Measurements from ENCODE around the gene HSPH1. TPM values are rescaled to one million over a fixed set of nuclear protein-coding genes. Genes with fewer than 3 reads are reported as not detected.
A peak's percentile ranks its signal among the peaks of the same experiment; 100 is the strongest.

HSPH1 gene
- polyA plus RNA-seq (ENCODE audit: insufficient read length in 4 of 4), result 100 to 1,000 TPM; 110 to 145 (median 120) TPM

DNA sequence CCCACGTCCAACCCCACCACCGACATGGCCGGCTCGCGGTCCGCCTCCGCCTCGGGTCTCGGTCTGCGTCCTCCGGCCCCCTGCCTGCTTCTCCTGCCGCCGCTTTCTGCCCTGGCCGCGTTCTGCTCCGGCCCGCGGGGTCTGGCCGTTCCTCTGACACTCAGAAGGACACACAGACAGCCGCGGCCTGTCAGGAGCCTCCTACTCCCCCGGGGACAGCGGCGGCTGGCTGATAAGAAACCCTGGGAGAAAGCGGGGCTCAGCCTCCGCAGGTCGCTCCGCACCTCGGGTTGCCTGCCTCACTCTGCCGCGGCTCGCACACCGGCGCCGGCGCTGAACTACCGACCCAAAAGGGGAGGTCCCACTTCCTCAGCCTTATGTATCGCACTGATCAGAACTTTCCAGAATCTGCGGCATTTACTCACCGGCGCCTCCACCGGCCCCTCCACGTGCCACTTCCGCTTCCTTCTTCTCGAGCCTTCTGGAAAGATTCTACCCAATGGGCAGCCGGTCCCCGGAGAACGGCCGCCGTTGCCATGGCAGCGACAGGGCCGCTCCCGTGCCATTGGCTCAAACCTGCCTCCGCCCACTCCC is at the start of gene HSPH1:
HSPH1 (minus strand) TSS at position 348 of the 594 bp plus-strand sequence; CDS start at position 26, 322 bp downstream.
- DNase-seq (ENCODE audit: low read depth in 4 of 4, low spot score in 2 of 4), result peak; percentile 96 to 99 (median 98)

DNA sequence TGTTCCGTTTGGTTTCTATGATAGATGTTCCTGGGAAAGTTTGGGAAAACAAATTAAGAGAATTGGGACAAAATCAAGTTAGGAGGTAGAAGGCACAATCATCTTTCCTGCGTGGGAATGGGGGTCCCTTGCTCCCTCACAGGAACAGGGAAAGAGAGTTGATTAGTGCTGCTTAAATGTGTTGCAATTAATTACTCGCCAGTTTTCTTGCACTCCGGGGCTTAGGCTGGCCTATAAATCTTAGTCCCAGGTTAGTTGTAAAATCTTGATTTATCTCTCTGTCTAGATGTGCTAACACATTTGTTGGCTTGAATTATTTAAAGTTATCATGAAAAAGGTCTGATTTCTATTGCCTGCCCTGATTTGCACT is 48.1 kb upstream of the HSPH1 start:
- DNase-seq (ENCODE audit: low read depth in 4 of 4, low spot score in 2 of 4), result no peak

DNA sequence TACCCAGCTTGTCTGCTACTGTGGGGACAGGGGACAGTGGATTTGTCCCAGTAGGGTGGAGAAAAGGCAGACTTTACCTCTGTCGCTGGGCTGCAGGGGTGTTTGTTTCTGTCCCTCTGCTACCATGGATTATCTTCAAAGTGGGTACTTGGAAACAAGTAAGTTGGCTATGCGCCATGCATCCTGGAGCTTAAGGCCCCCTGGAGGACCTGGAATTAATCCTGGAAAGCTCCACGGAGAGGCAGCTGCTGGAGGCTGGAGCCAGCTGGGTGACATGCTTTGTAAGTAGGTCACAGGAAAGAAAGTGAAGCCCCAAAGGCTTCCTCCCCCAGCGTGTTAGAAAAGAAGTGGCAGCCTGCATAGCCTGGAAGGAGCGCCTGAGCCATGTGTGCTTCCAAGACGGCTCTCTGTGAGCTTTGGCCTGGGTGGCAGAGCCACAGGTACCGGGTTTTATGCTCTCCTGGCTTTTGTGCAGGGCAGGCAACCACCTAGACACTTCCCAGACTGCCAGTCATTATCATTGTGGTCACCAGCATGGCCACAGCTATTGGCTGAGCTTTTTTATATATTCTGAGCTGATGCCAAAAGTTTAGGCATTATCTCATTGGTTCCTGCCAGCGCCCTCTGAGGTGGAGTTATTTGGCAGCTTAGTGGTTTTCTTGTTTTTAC is 47.6 kb upstream of the HSPH1 start:
- DNase-seq (ENCODE audit: low read depth in 4 of 4, low spot score in 2 of 4), result no peak

DNA sequence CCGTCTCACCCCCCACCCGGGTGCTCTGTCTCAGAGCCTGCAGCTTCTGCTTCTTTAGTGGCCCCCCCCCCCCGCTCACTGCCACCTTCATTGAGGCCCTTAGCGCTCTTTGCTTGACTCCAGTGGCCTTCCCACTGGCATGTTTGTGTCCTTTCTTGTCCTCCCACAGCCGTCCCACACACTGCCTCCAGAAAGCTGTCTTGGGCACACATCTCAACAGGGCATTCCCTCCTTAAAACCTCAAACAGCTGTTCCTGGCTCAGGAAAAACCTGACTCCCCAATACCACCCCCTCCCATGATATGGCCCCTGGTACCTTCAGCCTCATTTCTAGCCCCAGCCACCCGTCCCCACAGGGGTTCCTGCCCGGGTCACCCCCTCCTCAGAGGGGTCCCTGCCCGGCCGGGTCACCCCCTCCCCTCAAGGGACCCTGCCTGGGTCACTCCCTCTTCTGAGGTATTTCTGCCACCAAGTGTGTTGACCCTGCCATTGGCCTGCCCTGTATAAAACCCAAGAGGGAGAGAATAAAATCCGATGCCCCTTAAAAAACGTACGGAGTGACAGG is 46.9 kb upstream of the HSPH1 start:
- DNase-seq (ENCODE audit: low read depth in 4 of 4, low spot score in 2 of 4), result no peak

DNA sequence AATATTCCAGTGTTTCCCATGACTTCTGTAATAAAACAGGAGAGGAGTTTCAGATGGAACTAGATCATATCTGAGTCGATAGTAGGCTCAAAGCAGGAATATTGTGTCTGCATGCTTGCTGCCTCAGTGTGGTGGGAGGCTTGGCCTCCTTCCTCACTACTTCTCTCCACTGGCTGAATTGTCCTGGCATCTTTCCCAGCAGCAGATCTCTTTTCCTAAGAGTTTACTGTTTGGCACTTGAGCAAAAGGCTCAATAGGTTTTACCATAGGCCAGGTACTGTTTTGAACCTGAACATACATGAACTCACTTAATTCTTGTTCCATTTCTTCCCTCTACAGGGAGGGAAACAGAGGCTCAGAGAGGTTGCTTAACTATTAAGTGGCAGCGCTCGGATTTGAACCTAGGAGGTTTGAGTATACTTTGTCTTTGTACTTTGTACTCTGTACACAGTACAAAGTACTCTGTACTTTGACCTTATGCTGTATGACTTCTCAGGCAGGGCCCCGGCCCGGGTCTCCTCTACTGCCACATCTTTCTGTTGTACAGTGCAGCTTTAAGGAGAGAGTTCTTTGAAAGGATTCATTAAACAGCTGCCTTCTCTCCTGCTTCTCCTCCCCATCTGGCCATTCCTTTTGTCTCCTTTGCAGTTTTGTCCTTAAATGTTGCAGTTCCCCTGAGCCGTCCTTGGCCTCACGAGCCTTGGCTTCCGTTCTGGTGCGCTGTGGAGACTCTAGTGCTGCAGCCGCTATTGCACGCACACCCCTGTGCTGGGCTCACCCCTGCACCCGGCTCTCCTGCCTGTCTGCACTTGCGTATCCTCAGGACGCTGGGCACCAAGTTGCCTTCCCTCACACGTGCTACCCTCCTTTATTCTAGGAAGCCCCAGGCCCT is 46.2 kb upstream of the HSPH1 start:
- DNase-seq (ENCODE audit: low read depth in 4 of 4, low spot score in 2 of 4), result no peak

DNA sequence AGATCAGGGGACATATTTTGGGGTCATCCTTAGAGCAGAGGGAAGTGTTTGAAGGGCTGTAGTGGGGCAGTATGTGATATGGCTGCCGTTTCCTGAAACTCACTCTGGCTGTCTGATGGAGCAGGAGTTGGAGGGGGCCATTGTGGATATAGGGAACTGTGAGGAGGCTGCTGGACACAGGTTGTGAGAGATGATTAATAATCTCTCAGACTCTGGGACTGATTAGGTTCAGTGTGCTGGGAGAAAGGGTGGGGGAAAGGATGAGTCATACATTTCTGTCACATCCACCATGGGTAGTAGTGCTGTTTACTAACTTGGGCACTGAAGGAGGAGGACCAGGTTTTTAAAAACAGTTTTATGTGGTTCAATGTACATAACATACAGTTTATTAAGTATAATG is 42.9 kb upstream of the HSPH1 start:
- no peak for DNase-seq (ENCODE audit: low read depth in 4 of 4, low spot score in 2 of 4)

DNA sequence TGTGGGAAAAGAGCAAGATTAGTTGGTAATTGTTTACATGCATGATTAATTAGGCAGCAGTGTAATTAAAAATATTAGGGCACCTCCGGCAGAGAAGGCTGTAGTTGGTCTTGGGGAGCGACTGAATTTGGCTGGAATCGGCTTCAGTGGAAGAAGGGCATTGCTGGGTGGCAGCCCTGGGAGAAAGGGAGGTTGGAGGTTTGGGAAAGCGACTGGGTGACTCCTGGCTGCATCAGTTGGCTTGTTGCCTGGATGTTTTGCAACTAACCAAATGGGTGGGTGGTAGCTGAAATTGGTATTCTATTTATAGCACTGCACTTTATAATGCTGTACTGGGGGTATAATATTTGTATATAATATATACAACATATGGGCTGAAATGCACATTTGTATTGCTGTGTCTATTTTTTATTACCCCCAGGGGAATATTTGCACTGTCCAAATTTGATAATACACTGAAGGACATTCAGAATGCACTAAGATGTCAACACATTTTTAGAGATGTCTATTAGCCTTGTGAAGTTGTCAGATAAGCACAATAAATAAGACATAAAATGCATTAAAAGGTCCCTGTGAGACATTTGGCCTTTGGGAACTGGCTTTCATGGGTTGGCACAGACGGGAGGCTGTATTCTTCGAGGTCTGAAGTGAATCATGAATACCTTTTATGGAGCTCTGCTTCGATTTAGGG is 39.8 kb upstream of the HSPH1 start:
- DNase-seq (ENCODE audit: low read depth in 4 of 4, low spot score in 2 of 4), result no peak

DNA sequence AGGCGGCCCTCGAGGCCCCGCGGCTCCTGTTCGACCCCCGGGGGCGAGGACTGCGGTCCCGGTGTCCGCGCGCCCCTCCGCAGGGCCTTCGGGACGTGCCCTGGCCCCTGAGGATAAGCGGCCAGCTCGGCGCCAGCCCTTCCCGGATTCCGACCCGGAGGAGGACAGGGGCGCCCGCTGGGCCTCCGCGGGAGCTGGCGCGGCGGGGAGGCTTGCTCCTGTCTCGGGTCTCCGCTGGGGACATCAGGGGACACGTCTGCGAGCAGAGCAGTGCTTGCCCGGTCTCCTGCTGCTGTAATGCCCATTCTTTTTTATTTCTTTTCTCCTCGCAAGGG is 38.9 kb upstream of the HSPH1 start:
- no peak for DNase-seq (ENCODE audit: low read depth in 4 of 4, low spot score in 2 of 4)

DNA sequence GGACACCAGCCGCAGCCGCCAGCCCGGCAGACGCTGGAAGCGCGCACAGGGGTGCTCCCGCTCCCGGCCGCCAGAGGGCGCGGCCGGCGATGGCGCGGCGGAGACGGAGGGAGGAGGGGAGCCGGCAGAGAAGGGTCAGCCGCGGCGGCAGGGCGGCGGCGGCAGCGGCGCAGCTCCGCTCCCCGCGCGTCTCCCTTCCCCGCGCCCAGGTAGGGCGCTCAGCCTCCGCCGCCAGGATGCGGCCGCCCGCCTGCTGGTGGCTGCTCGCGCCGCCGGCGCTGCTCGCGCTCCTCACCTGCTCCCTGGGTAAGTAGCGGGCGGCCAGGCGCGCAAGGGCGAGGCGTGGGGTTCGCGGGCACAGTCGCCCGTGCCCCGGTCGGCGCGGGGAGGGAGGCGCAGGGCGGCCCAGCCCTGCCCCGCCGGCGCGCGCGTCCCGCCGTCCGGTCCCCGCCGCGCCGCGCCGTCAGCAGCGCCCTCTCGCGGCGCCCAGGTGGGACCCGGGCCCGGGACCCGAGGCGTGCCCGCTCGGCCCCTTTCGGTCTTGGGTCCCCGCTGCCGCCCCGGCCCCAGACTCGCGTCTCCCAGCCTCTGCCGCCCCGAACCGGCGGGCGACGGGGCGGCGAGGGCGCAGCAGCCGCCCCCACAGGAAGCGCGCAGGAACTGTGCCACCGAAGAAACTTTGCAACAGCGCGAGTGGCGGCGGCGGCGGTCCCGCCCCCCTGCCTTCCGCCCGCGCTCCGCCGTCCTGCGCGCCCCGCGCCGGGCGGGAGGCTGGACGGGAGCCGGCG is 38.3 kb upstream of the HSPH1 start, which contains the start of gene B3GLCT:
B3GLCT (plus strand) TSS at position 127 of the 788 bp plus-strand sequence; CDS start at position 237, 110 bp downstream.
- peak in 1 of 4 donors; percentile 76 for DNase-seq (ENCODE audit: low read depth in 4 of 4, low spot score in 2 of 4)

DNA sequence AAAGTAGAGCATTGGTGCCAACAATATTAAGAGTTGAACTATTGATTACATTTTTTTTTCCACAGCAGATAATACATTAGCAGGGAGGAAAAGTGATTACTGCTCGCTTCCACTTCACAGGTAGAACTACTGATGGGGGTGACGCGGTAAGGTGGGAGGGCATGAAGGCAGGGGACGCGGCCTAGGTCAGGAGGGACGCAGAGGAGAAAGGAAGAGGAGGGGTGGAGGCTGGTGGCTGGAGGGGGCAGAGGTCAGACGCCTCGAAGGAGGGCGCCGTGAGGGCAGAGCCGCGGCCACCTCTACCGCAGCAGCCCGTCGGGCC is 37.8 kb upstream of the HSPH1 start:
- no peak for DNase-seq (ENCODE audit: low read depth in 4 of 4, low spot score in 2 of 4)

DNA sequence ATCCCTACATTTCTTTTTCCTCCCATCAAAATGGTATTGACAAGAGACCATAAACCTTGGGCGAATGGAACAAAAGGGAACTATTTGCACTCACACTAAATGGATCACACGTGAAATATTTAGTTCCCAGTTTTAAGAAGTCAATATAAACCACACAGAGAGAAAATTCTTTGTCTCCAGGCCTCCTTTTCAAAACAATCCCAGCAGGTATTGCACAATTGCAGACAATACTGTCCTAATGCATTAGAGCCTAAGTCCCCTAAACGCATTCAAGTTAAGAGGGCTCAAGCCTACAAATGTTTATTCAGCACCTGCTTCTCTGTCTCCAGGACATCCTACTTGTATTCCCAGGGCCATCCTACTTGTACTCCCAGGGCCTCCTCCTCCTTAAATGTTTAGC is 36.8 kb upstream of the HSPH1 start:
- DNase-seq (ENCODE audit: low read depth in 4 of 4, low spot score in 2 of 4), result no peak

DNA sequence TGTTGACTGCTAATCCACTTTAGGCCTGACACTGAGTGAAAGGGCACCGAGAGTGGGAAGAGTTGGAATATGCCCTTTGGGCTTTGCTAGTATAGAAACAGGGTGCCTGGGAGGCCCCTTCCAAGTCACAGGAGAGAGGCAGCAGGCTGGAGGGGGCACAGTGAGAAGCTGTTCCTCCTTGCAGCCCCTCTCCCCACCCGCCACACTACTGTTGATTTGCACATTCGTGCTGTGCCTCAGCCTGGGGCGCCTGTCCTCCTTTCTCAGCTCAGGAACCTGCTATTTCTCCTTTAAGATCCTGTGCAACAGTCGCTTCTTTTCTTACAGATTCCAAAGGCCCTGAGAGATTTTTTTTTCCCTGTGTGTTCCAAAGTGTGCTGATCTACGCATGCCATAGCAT is 35.3 kb upstream of the HSPH1 start:
- DNase-seq (ENCODE audit: low read depth in 4 of 4, low spot score in 2 of 4), result no peak

DNA sequence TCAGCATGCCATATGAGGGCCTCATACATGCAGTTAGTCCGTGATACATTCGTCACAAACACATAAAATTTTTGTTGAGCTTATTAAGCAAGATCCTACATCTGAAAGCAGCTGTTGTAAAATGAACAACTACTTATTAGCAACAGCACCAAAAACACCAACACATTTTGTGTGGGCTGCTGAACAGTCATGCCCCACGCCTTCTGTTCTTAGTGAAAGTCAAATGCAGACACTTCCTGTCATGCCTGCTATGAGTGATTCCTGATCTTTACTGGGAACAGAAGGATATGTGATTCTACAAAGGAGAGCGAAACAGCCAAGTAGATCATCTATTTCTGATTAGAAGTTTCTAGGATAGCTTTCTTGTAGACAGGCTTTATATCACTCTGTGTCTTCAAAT is 33.9 kb upstream of the HSPH1 start:
- DNase-seq (ENCODE audit: low read depth in 4 of 4, low spot score in 2 of 4), result no peak

DNA sequence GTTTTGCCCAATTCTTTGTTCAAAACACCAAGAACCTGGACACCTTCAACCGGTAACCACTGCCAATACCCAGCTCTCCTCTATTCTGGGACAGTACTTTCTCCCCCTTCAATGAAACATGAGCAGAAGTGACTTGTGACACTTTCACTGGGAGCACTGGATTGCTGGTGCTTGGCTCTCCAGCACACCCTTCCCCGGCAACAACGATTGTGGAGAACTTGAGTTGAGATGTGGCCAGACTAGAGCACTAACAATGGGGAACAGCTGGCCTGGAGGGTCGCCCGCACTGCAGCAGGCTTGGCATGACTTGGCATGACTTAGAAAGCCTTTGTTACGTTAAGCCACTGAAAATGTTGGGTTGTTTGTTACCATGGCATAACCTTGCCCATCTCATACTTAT is 30.6 kb upstream of the HSPH1 start:
- DNase-seq (ENCODE audit: low read depth in 4 of 4, low spot score in 2 of 4), result no peak

DNA sequence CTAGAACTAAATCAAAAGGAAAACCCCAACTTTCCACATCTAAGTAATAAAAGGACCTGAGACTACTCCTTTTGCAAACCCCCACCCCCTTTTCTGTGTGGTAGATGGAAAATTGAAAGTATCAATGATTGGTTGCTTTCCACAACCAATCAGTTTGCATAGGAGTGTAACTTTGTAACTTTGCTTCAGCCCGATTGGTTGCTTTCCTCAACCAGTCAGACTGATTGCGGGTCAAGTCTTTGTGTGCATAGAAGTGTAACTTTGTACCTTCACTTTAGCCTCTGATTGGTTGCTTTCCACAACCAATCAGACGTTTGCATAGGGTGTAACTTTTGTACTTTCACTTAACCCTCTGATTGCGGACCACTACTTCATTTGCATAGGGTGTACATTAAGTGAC is 30.0 kb upstream of the HSPH1 start:
- DNase-seq (ENCODE audit: low read depth in 4 of 4, low spot score in 2 of 4), result no peak

DNA sequence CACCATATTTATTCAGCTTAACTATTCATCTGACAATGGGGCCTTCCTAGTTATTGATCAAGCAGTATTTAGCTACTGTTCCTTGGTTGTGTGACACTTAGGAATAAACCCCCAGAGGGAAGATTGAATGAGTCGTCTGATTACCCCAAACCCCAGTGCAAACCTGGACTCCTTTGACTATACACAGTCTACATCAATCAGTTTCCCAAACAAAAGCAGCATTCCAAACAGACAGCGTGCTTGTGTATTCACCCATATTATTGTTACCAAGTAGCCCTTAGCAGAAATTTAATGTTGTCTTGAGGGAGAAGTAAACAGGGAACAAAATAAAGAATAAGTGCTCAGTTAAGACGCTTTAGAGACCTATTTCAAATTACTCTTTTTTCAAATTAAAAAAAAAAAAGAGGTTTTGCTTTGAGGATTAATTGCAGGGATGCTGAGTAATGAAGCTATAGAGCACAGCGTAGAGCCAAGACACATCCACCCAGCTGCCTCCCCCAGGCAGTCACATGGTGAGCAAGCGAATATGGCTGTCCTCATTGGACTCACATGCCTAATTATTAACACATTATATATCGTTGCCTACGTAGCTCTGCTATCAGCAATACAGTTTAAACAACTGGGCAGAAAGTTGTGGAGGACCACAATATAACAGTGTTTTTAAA is 23.4 kb upstream of the HSPH1 start:
- no peak for DNase-seq (ENCODE audit: low read depth in 4 of 4, low spot score in 2 of 4)

DNA sequence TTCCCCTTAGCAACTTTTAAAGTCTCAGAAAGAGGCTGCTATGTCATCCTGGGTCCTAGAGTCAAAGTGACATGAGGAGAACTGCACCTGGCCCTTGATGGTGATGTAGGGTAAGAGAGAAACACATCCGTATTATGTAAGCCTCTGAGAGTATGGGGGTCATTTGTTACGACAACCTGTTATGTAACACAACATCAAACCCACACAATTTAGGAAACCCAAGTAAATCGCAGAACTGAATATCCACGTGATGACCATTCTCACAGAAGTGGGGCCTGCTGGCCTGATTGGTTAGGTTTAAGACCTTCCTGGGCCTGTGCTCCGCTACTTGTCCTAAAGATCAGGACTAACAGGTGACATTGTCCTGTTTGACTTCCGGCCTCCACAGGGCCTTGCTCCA is 22.7 kb upstream of the HSPH1 start:
- DNase-seq (ENCODE audit: low read depth in 4 of 4, low spot score in 2 of 4), result no peak

DNA sequence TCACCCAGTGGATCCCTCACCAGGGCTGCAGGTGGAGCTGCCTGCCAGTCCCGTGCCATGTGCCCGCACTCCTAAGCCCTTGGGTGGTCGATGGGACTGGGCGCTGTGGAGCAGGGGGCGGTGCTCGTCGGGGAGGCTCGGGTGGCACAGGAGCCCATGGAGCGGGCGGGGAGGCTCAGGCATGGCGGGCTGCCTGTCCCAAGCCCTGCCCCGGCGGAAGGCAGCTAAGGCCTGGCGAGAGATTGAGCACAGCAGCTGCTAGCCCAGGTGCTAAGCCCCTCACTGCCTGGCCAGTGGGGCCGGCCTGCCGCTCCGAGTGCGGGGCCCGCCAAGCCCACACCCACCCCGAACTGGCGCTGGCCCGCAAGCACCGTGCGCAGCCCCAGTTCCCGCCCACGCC is 21.3 kb upstream of the HSPH1 start:
- DNase-seq (ENCODE audit: low read depth in 4 of 4, low spot score in 2 of 4), result no peak

DNA sequence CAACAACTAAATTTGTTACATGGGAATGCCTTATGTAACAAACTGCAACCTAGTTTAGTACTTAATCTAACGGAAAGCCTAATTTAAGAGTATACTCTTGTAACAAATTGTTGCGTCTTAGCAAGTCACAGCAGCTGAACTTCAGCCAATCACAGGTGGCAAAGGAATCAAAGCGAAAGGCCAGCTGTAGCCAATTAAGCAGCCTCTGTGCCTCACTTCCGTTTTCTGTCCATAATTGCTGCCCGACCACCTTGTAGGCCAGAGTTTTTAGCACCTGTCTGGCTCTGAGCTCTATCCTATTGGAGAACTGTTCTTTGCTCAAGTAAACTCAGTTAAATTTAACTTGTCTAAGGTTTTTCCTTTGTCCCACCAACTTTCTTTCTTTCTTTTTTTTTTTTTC is 18.1 kb upstream of the HSPH1 start:
- no peak for DNase-seq (ENCODE audit: low read depth in 4 of 4, low spot score in 2 of 4)

DNA sequence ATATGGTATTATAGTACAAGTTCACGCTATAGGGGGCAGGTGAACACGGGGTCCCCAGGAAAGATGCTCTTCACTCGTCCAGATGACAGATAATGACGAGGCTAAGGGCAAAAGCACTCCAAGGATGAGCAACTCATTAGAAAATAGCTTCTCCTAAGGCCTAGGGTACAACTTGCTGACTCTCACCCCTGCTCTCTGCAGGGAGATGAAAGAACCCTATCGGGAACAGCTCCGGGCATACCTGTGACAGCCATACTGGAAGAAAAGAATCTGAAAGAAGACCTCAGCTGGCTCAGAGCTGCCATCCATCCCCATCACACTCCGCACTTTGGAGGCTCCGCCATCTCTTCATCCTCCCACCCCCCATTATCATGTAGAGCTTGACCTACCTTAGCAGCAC is 17.5 kb upstream of the HSPH1 start:
- DNase-seq (ENCODE audit: low read depth in 4 of 4, low spot score in 2 of 4), result no peak
